ACC112 (cell line): ENCODE results near the gene LIN28A.

Experiments used
- H2AFZ ChIP-seq: fragments of 200-600 bp; sonication (generic); one replicate; pipeline ENCODE4 v1.6.0; 2017; ENCODE audit warnings: antibody characterized with exemption, low read length; ENCODE audit not compliant: unreplicated experiment
- H3K27ac ChIP-seq: fragments of 200-600 bp; sonication (generic); 2 replicates; pipeline ENCODE4 v1.5.1; 2014; ENCODE audit warnings: low read depth, mild to moderate bottlenecking, antibody characterized with exemption, low read length, moderate library complexity
- H3K27me3 ChIP-seq: fragments of 200-600 bp; sonication (generic); 2 replicates; pipeline ENCODE4 v1.6.1; 2014; ENCODE audit warnings: mild to moderate bottlenecking, antibody characterized with exemption, low read length, moderate library complexity, mixed read lengths; ENCODE audit not compliant: insufficient read depth
- H3K36me3 ChIP-seq: fragments of 200-600 bp; sonication (generic); 2 replicates; pipeline ENCODE4 v1.6.1; 2016; ENCODE audit warnings: mild to moderate bottlenecking, antibody characterized with exemption, low read length, moderate library complexity, mixed read lengths; ENCODE audit not compliant: insufficient read depth
- H3K4me1 ChIP-seq: fragments of 200-600 bp; sonication (generic); one replicate; pipeline ENCODE4 v1.6.1; 2016; ENCODE audit warnings: low read length, mixed read lengths; ENCODE audit not compliant: insufficient read depth, unreplicated experiment, control insufficient read depth
- H3K4me3 ChIP-seq: fragments of 200-600 bp; sonication (generic); 2 replicates; pipeline ENCODE4 v1.5.1; 2014; ENCODE audit warnings: mild to moderate bottlenecking, low read depth, low read length
- H3K79me2 ChIP-seq: fragments of 200-600 bp; sonication (generic); one replicate; pipeline ENCODE4 v1.6.0; 2016; ENCODE audit warnings: low read length; ENCODE audit not compliant: control insufficient read depth, unreplicated experiment, insufficient read depth

LIN28A gene

GRCh38 chr1:26388791-26389445 lies 21.7 kb upstream of the LIN28A start:
- no peaks in the 10 kb centered on the region for H3K27me3 ChIP-seq
- H2AFZ ChIP-seq, result no peak overlapping the region
- no peaks in the 10 kb centered on the region for H3K79me2 ChIP-seq
- H3K36me3 ChIP-seq, result no peaks in the 10 kb centered on the region
- no peak overlapping the region for H3K27ac ChIP-seq
- no peak overlapping the region for H3K4me3 ChIP-seq
- peaks cover 29% of the 10 kb centered on the region for H3K4me1 ChIP-seq

GRCh38 chr1:26389604-26390247 lies 20.9 kb upstream of the LIN28A start:
- H3K27me3 ChIP-seq, result no peaks in the 10 kb centered on the region
- H2AFZ ChIP-seq, result no peak overlapping the region
- H3K4me1 ChIP-seq, result peaks cover 29% of the 10 kb centered on the region
- no peaks in the 10 kb centered on the region for H3K79me2 ChIP-seq
- H3K27ac ChIP-seq, result no peak overlapping the region
- H3K4me3 ChIP-seq, result no peak overlapping the region
- no peaks in the 10 kb centered on the region for H3K36me3 ChIP-seq

GRCh38 chr1:26391450-26391849 lies 19.2 kb upstream of the LIN28A start:
- H3K79me2 ChIP-seq, result no peaks in the 10 kb centered on the region
- H3K4me3 ChIP-seq, result no peak overlapping the region
- no peaks in the 10 kb centered on the region for H3K27me3 ChIP-seq
- H3K36me3 ChIP-seq, result no peaks in the 10 kb centered on the region
- H3K4me1 ChIP-seq, result peaks cover 24% of the 10 kb centered on the region
- no peak overlapping the region for H3K27ac ChIP-seq
- no peak overlapping the region for H2AFZ ChIP-seq

GRCh38 chr1:26395754-26396153 lies 14.9 kb upstream of the LIN28A start:
- Histone ChIP-seq H3K27ac (no peak overlapping the region), H3K4me3 (no peak overlapping the region), H3K27me3 (no peaks in the 10 kb centered on the region), H3K4me1 (no peaks in the 10 kb centered on the region), H3K79me2 (no peaks in the 10 kb centered on the region), H3K36me3 (no peaks in the 10 kb centered on the region), H2AFZ (no peak overlapping the region)

GRCh38 chr1:26399034-26399433 lies 11.6 kb upstream of the LIN28A start:
- H2AFZ ChIP-seq, result no peak overlapping the region
- peaks cover 7% of the 10 kb centered on the region for H3K4me1 ChIP-seq
- H3K27ac ChIP-seq, result no peak overlapping the region
- no peaks in the 10 kb centered on the region for H3K36me3 ChIP-seq
- H3K79me2 ChIP-seq, result no peaks in the 10 kb centered on the region
- no peak overlapping the region for H3K4me3 ChIP-seq
- H3K27me3 ChIP-seq, result no peaks in the 10 kb centered on the region

GRCh38 chr1:26401891-26402290 lies 8.7 kb upstream of the LIN28A start:
- Histone ChIP-seq H3K36me3 (no peaks in the 10 kb centered on the region), H3K27ac (no peak overlapping the region), H3K4me1 (peaks cover 22% of the 10 kb centered on the region), H3K79me2 (no peaks in the 10 kb centered on the region), H3K27me3 (no peaks in the 10 kb centered on the region), H3K4me3 (no peak overlapping the region), H2AFZ (no peak overlapping the region)

GRCh38 chr1:26403656-26404055 lies 7.0 kb upstream of the LIN28A start:
- peaks cover 22% of the 10 kb centered on the region for H3K4me1 ChIP-seq
- no peaks in the 10 kb centered on the region for H3K36me3 ChIP-seq
- H3K4me3 ChIP-seq, result no peak overlapping the region
- no peak overlapping the region for H2AFZ ChIP-seq
- H3K27me3 ChIP-seq, result no peaks in the 10 kb centered on the region
- H3K79me2 ChIP-seq, result no peaks in the 10 kb centered on the region
- H3K27ac ChIP-seq, result peak overlapping the region; percentile 74; the same call in 1 of the 2 replicates

- Histone ChIP-seq H3K27me3 (no peaks in the 10 kb centered on the region), H3K27ac (peak overlapping the region; percentile 74), H3K4me1 (peaks cover 28% of the 10 kb centered on the region), H3K4me3 (no peak overlapping the region), H3K79me2 (no peaks in the 10 kb centered on the region), H3K36me3 (no peaks in the 10 kb centered on the region), H2AFZ (no peak overlapping the region)
Observed at GRCh38 chr1:26404641-26405040, 6.0 kb upstream of the LIN28A start.

GRCh38 chr1:26405281-26405915 lies 5.2 kb upstream of the LIN28A start:
- Histone ChIP-seq H3K4me1 (peaks cover 35% of the 10 kb centered on the region), H3K4me3 (peak overlapping the region; percentile 28; the same call in 1 of the 2 replicates), H3K36me3 (no peaks in the 10 kb centered on the region), H3K27me3 (peaks cover 1% of the 10 kb centered on the region; the same call in 1 of the 2 replicates), H3K79me2 (no peaks in the 10 kb centered on the region), H3K27ac (peak overlapping the region; percentile 74), H2AFZ (no peak overlapping the region)

GRCh38 chr1:26408604-26409003 lies 2.0 kb upstream of the LIN28A start:
- peaks cover 33% of the 10 kb centered on the region for H3K27me3 ChIP-seq
- H3K27ac ChIP-seq, result no peak overlapping the region
- H3K4me3 ChIP-seq, result peak overlapping the region; percentile 32

More at GRCh38 chr1:26408604-26409003, 2.0 kb upstream of the LIN28A start:
- H3K4me1 ChIP-seq, result peaks cover 39% of the 10 kb centered on the region
- H3K79me2 ChIP-seq, result no peaks in the 10 kb centered on the region
- H2AFZ ChIP-seq, result no peak overlapping the region
- H3K36me3 ChIP-seq, result no peaks in the 10 kb centered on the region
